ENCODE results near the gene BCL2L11.

DNA sequence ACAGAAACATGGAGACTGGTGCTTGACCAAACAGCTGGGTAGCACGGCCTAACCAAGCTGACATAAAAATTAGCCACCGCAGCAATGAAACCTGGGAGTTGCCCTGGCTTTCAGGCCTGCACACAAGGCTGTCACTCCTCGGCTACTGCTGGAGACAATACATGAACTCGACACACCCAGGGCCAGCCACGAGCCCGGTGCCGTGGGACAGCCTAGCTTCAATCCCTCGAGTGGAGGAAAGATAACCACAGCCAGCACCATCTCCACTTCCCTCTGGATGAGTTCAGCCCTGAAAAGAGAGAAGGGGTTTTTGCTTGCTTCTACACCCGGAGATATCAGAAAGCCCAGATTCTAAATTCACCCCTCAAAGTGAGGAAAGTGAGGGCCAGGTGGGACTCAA, 78.0 kb downstream of the BCL2L11 start:
- no peak for TF ChIP-seq EZH2 (IDR thresholded peaks at IDR 0.05)
- TF ChIP-seq POLR2AphosphoS5 (IDR thresholded peaks at IDR 0.05; ENCODE audit: borderline replicate concordance, low read depth, low read length): no peak
- no peak for TF ChIP-seq FOXP2 (optimal IDR thresholded peaks at IDR 0.05; ENCODE audit: control extremely low read depth, extremely low read length, insufficient read depth)
